ENCODE measurements around the gene FLAD1. TPM values are rescaled to one million over a fixed set of nuclear protein-coding genes. Genes with fewer than 3 reads are reported as not detected.

The FLAD1 gene
- total RNA-seq, 1 donor from 2014 or later, result 51.5 TPM

GRCh38 chr1:154954541-154954940, 28.6 kb upstream of the FLAD1 start:
- DNase-seq (ENCODE audit: low read depth), result no peak
- no peaks in the 10 kb centered on the region for H3K9me3 Mint-ChIP-seq (ENCODE audit: unreplicated experiment)
- Histone ChIP-seq H3K27ac (ENCODE audit: low read depth, low read length) (peak overlapping the region; percentile 25), H3K4me3 (ENCODE audit: insufficient read depth, low read depth, low read length) (no peak overlapping the region), H3K27me3 (ENCODE audit: insufficient read depth, low read length) (no peaks in the 10 kb centered on the region), H3K79me2 (ENCODE audit: insufficient read depth, low read length) (peaks cover 25% of the 10 kb centered on the region), H3K9me3 (ENCODE audit: insufficient read depth, low read depth, low read length) (no peaks in the 10 kb centered on the region), H4K20me1 (ENCODE audit: insufficient read depth, low read length) (peaks cover 39% of the 10 kb centered on the region), H3K4me2 (ENCODE audit: low read length) (peak overlapping the region; percentile 96), H3K4me1 (ENCODE audit: insufficient read depth, low read length) (peaks cover 26% of the 10 kb centered on the region), H3K36me3 (ENCODE audit: insufficient read depth, low read length) (peaks cover 4% of the 10 kb centered on the region), H3K9ac (ENCODE audit: low read length) (peak overlapping the region; percentile 86), H2AFZ (ENCODE audit: low read depth, low read length) (no peak overlapping the region)
- peaks cover 30% of the 10 kb centered on the region for H3K4me1 Mint-ChIP-seq (ENCODE audit: low read depth, unreplicated experiment)
- no peak for TF ChIP-seq CTCF (IDR thresholded peaks at IDR 0.05; ENCODE audit: insufficient read depth, low read depth, low read length)
- TF ChIP-seq EZH2 (IDR thresholded peaks at IDR 0.05; ENCODE audit: insufficient read depth, low read length), result no peak
- H3K27ac Mint-ChIP-seq (ENCODE audit: unreplicated experiment), result peak overlapping the region; percentile 98
- H3K27me3 Mint-ChIP-seq (ENCODE audit: low read depth, unreplicated experiment), result no peaks in the 10 kb centered on the region
- peaks cover 15% of the 10 kb centered on the region for H3K36me3 Mint-ChIP-seq (ENCODE audit: low read depth, unreplicated experiment)
- H3K4me3 Mint-ChIP-seq (ENCODE audit: unreplicated experiment), result peak overlapping the region; percentile 95
- no peak for FAIRE-seq

GRCh38 chr1:154955039-154955717, 28.0 kb upstream of the FLAD1 start:
- Histone ChIP-seq H4K20me1 (ENCODE audit: insufficient read depth, low read length) (peaks cover 39% of the 10 kb centered on the region), H3K9ac (ENCODE audit: low read length) (peak overlapping the region; percentile 86), H3K9me3 (ENCODE audit: insufficient read depth, low read depth, low read length) (no peaks in the 10 kb centered on the region), H3K79me2 (ENCODE audit: insufficient read depth, low read length) (peaks cover 29% of the 10 kb centered on the region), H3K4me2 (ENCODE audit: low read length) (peak overlapping the region; percentile 96), H3K27me3 (ENCODE audit: insufficient read depth, low read length) (no peaks in the 10 kb centered on the region), H3K27ac (ENCODE audit: low read depth, low read length) (peak overlapping the region; percentile 85), H3K4me1 (ENCODE audit: insufficient read depth, low read length) (peaks cover 26% of the 10 kb centered on the region), H3K36me3 (ENCODE audit: insufficient read depth, low read length) (peaks cover 4% of the 10 kb centered on the region), H3K4me3 (ENCODE audit: insufficient read depth, low read depth, low read length) (peak overlapping the region; percentile 73), H2AFZ (ENCODE audit: low read depth, low read length) (no peak overlapping the region)
- DNase-seq (ENCODE audit: low read depth) (peak; percentile 76), FAIRE-seq (no peak)
- H3K36me3 Mint-ChIP-seq (ENCODE audit: low read depth, unreplicated experiment), result peaks cover 15% of the 10 kb centered on the region
- peak overlapping the region; percentile 98 for H3K27ac Mint-ChIP-seq (ENCODE audit: unreplicated experiment)
- no peak for TF ChIP-seq EZH2 (IDR thresholded peaks at IDR 0.05; ENCODE audit: insufficient read depth, low read length)
- no peak for TF ChIP-seq CTCF (IDR thresholded peaks at IDR 0.05; ENCODE audit: insufficient read depth, low read depth, low read length)
- peaks cover 30% of the 10 kb centered on the region for H3K4me1 Mint-ChIP-seq (ENCODE audit: low read depth, unreplicated experiment)
- peak overlapping the region; percentile 95 for H3K4me3 Mint-ChIP-seq (ENCODE audit: unreplicated experiment)
- no peaks in the 10 kb centered on the region for H3K27me3 Mint-ChIP-seq (ENCODE audit: low read depth, unreplicated experiment)
- no peaks in the 10 kb centered on the region for H3K9me3 Mint-ChIP-seq (ENCODE audit: unreplicated experiment)
